ACHN (cell line): ENCODE measurements around the gene ALOX5AP.

Source experiments
- DNase-seq: peaks from one replicate; pipeline ENCODE4 v3.0.0-alpha.2; 2015
- in situ Hi-C: cut with HindIII; loops from 2 replicates; pipeline ENCODE4 v1.10.0; 2017; ENCODE audit warnings: low sequenced_read_pairs, low pct_ligation_motif_present, low pct_unique_long_range_greater_than_20kb

ALOX5AP gene

GRCh38 chr13:30751183-30751933 is 16.0 kb downstream of the ALOX5AP start:
- DNase-seq: no peak
- in situ Hi-C loops: no loop called here

DNA sequence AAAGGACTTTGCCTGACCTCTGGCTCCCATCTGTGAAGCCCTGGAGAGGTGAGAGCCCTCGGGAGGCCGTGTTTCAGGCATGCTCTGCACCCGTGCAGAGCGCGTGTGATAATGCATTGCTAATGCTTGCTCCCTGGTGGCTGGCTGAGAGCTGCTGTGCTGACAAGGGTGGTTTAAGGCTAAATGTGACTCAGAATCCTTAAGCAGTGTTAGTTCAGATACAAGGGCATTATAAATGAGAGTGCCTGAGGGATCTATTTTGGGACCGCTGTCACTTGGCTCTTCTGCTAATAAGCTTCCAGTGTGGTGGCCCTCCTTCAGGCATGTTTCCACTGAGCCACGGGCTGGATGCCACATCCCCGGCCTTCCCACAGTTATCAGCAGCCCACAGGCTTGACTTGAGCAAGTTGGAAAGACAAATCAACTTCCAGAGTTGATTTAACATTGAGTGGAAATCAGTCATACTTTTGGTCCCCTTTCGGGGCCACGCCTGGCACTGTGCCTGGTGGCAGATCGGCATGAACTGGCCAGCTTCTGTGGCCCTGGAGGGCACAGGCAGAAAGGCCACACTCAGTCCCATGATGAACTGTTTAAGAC is 17.0 kb downstream of the ALOX5AP start:
- in situ Hi-C loops: no loop called here
- no peak for DNase-seq

GRCh38 chr13:30753030-30753616 is 17.8 kb downstream of the ALOX5AP start:
- in situ Hi-C loops: no loop called here
- DNase-seq: no peak

DNA sequence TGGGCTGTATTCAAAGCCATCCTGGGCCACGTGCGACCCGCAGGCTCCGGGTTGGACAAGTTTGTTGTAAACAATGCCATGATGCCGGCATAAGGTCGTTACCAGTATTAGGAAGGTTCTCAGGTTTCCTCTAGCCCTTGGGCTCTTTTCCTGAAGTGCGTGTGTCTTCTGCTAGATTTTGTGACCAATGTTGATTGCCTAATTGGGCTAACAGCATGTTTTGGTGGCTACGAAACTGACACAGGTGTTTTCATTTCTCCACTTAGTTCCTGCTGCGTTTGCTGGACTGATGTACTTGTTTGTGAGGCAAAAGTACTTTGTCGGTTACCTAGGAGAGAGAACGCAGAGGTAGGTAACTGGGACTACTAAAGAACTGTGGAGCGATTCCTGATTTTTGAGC is 20.3 kb downstream of the ALOX5AP start:
- in situ Hi-C loops: no loop called here
- DNase-seq: no peak

GRCh38 chr13:30757026-30757742 is 21.8 kb downstream of the ALOX5AP start:
- in situ Hi-C loops: no loop called here
- DNase-seq: no peak

DNA sequence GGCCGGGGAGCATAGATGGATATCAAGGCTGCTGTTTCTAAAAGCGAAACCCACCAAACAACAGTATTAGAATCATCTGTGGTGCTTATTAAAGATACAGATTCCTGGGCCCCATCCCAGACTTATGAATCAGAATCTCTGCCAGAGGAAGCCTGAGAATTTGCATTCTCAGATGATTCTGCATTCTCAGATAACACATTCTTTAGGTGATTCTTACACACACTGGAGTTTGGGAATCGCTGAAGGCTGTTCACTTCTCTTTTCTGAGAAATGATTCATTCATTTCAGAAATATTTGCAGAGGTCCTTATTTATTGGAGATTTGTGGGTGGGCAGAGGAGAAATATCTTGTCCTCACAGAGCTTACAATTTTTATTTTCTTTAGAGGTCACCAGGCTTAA is 24.4 kb downstream of the ALOX5AP start:
- DNase-seq: no peak
- in situ Hi-C loops: no loop called here

DNA sequence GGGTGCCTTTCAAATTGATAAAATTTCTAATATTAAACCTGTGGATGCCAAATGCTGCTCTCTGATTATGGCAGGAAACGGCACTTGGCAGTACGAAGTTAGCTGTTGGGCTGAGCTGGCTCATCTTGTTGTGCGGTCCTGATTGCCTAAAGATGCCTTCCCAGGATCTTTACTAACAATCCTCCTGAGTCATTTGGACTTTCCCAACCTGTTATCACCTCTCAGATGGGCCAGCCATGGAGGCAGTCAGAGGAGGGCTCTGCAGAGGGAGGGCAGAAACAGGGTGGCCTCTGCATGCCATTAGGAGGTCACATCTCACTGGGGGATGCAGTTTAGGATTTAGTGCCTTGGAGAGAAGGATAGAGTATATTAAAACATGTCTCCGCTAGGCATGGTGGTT is 27.3 kb downstream of the ALOX5AP start:
- in situ Hi-C loops: no loop called here

GRCh38 chr13:30763786-30764413 is 28.6 kb downstream of the ALOX5AP start:
- no peak for DNase-seq
- in situ Hi-C loops: no loop called here

More for the DNA sequence above, 27.3 kb downstream of the ALOX5AP start:
- no peak for DNase-seq

DNA sequence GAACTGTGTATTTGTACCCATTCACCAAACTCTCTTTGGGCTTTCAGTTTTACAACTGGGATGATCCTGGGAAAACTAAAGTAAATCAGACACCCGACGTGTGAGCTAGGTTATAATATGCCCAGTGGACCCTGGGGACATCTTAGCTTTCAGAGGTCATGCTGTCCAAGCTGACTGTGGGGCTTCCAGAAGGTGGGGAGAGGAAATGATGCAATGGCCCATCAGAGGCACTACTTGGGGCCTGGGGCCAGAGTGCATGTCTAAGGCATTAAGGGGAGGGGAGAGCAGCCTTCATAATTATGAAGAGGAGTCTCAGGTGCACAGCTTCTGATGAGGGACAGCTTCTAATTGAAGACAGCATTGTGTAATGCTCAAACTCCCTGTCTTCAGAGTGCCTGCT is 30.9 kb downstream of the ALOX5AP start:
- in situ Hi-C loops: no loop called here
- DNase-seq: no peak

DNA sequence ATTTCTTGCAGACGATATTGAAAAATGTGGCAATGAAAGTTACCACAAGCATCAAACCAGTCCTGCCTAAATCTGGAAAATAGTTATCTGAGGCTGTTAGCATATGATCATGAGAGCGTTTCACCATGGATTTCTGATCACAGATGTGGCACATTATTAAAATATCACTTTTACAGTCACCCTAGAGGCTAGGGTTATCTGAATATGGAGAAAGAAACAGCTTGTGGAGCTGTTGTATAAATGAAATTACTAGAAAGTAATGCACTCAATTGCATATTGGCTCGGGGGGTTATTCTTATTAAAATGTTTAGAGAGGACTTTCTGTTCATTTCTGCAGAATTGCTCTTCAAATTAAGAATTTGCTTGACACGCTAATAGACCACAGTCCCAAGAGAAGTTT is 35.6 kb downstream of the ALOX5AP start:
- in situ Hi-C loops: no loop called here
- DNase-seq: no peak

DNA sequence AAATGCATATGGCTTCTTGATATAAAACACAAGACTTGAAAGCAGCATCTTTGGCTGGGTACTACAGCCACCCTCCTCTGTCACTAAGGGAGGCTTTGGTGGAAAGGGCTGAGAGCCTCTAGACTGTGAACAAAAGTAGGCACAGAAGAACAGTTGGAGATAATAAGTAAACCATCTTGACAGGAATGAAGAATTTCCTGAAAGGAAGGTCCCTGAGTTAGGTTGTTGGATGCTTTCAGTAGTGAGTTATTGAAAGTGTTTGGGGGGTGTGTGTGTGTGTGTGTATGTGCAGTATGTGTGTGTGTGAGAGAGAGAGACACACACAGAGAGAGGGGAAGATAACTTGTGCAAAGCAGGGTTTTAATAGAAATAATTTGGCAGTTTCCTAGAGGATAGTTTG is 38.2 kb downstream of the ALOX5AP start:
- in situ Hi-C loops: no loop called here

DNA sequence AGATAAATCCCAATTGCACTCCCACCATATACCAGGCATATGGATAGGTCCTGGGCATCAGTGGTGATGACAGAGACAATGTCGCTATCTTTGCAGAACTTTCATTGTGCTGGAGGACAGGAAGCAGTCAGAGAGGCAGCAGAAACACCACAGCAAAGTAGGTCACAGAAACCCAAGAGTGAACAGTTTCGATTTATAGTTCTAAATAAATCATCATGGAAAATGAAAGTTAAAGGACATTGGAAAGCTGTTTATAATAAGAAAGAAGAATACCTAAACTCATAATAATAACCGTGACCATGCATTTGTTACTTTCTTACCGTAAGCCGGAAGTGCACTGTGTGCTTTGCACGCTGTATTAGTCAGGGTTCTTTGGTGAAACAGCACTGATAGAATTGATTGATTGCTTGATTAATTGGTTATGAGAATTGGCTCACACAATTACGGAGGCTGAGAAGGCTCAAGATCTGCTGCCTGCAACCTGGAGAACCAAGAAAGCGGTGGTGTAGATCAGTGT is 38.9 kb downstream of the ALOX5AP start:
- in situ Hi-C loops: no loop called here
- no peak for DNase-seq

More for the DNA sequence above, 38.2 kb downstream of the ALOX5AP start:
- DNase-seq: no peak

DNA sequence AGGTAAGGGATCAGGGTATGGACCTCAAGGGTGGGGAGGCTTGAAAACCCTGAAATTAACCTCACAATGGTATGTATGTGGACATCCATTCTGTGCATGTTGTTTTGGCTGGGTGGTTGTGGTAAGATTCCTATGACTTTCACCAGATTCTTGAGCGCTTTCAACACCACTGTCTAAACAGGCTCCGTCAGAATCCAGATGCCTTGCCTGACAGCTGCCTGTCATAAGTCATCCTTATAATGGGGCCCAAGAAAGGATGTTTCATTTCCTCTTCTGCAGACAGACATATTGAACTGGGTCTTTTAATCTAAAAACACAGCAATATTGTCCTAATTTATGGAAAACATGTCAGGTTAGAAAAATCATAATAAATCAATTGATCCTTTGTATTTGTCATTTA is 41.3 kb downstream of the ALOX5AP start:
- in situ Hi-C loops: loop anchor here (25.0 kb wide), 1 partner anchor 114 kb away; no protein-coding TSS in a partner anchor
- DNase-seq: no peak

DNA sequence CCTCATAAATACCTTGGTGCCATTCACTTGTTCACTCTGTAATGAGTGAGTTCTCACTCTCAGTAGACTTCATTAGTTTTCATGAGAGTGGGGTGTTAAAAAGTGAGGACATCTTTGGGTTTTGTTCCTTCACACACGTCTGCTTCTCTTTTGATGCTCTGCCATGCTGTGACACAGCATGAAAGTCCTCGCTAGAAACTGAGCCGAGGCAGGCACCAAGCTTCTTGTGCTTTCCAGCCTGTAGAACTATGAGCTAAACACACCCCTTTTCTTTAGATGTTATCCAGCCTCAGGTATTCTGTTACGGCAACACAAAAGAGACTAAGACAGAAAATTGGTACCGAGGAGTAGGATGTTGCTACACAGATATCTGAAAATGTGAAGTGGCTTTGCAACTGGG is 43.7 kb downstream of the ALOX5AP start:
- in situ Hi-C loops: loop anchor here (25.0 kb wide), 1 partner anchor 117 kb away; no protein-coding TSS in a partner anchor
- DNase-seq: no peak

- in situ Hi-C loops: loop anchor here (25.0 kb wide), 1 partner anchor 117 kb away; no protein-coding TSS in a partner anchor
- DNase-seq: no peak
Measured at GRCh38 chr13:30779608-30780007, 44.3 kb downstream of the ALOX5AP start.

DNA sequence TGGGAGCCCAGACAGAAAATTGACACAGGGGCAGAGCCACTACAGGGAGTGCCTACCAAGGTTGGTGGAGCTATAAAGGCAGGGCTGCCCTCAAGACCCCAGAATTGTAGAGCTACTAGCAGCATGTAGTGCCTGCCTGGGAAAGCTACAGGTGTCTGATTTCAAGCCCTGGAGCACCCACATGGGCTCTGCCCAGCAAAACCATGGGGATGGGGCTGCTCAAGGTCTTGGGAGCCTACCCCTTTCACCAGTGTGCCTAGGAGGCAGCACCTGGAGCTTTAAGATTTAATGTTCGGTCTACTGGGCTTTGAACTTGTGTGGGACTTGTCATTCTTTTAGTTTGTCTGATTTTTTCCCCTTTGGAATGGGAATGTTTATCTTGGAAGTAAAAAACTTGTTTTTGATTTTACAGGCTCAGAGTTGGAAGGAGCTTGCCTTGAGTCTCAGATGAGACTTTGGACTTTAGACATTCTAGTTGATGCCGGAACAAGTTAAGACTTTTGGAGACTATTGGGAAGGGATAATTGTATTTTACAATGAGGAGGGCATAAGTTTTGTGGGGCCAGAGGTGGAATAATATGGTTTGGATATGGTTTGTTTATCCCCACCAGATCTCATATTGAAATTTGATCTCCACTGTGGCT is 45.1 kb downstream of the ALOX5AP start:
- DNase-seq: no peak
- in situ Hi-C loops: loop anchor here (25.0 kb wide), 1 partner anchor 118 kb away; no protein-coding TSS in a partner anchor

DNA sequence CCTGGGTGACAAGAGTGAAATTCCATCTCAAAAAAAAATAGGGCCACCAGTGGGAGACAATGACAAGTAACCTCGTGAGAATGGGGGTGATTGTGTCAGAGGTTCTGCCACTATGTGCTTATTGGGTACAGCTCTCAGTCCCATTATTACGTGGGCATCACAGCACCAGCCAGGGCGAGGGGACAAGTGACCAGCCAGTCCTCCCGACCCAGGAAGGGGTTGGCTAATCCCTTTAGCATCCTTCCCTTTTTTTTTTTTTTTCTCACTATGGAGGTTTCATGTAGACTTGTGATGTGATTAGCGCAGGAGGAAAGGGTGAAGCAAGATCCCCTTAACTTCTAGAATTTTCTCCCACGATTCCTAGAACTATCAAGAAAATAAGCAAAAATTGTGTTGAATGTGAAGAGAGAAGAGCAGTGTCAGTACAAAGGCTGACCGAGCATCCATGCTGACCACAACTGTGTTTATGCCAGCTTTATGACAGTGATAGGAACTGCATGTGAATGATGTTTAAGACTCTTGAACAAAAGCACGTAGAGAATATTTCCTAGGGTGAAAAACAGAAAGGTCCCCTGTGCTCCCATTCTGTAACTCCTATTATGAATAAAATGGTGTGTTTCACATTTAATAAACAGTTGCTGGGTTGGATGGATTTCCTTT is 50.0 kb downstream of the ALOX5AP start:
- DNase-seq: no peak
- in situ Hi-C loops: loop anchor here (25.0 kb wide), 1 partner anchor 123 kb away; no protein-coding TSS in a partner anchor
